ENCODE results near the gene DNAJC11. TPM values are rescaled to one million over a fixed set of nuclear protein-coding genes. Genes with fewer than 3 reads are reported as not detected.
A peak's percentile ranks its signal among the peaks of the same experiment; 100 is the strongest.

Gene DNAJC11
- total RNA-seq, 6 donors from 2014 or later: 35.9 to 44.0 (median 38.2) TPM

DNA sequence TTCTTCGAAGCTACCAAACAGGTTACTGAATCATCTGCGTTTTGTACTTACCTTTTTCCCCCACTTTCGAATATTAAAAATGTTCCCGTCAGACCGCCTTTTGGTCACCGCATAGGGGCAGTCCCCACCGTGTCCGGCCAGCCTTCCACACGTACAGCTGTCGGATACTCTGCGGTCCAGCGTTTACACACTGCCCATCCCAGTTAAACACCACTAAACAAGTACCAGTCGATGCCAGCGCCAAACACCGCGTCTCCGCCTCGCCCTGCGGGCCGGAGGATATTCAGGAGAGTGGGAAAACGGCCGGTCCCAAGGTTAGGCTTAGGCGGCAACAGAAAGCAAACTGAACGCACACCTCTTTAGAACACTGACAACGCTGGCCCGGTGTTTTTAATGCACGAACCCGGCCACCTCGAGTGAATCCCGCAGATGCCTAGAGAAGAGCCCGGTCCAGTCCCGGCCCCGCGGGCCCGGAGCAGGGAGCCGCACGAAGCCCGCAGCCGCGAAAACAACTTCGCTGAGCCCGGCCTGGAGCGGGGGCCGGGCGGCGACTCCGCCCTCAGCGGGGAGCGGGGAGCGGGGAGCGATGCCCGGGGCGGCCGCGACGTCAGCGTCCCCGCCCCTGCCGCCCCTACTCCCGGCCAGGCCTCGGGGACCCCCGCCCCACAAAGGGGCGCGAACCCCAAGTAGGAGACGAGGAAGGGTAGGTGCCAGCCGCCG lies 88.8 kb downstream of the DNAJC11 start:
- ATAC-seq (ENCODE audit: low FRiP score in 2 of 2) (peak; percentile 59 to 79), DNase-seq (peak in 1 of 2 donors; percentile 64)
- Histone ChIP-seq H3K36me3 (peaks cover 0 to 4% (median 0%) of the 10 kb centered on the region in 4 donors), H3K27me3 (no peaks in the 10 kb centered on the region), H3K27ac (peak overlapping the region; percentile 89 to 96 (median 93)), H3K4me3 (peak overlapping the region; percentile 42 to 100 (median 94)), H3K9me3 (no peaks in the 10 kb centered on the region), H3K4me1 (peaks cover 11 to 26% (median 18%) of the 10 kb centered on the region in 4 donors)
- WGBS, 2 donors: 0% methylated on average over 13 to 30 of the region's 67 CpGs
- TF ChIP-seq POLR2AphosphoS5 (IDR thresholded peaks at IDR 0.05) (peak; percentile 17 to 40), EP300 (IDR thresholded peaks at IDR 0.05) (no peak), POLR2A (IDR thresholded peaks at IDR 0.05) (peak in 3 of 4 donors; percentile 37 to 57 (median 54))
- TF ChIP-seq, protein P1, sequence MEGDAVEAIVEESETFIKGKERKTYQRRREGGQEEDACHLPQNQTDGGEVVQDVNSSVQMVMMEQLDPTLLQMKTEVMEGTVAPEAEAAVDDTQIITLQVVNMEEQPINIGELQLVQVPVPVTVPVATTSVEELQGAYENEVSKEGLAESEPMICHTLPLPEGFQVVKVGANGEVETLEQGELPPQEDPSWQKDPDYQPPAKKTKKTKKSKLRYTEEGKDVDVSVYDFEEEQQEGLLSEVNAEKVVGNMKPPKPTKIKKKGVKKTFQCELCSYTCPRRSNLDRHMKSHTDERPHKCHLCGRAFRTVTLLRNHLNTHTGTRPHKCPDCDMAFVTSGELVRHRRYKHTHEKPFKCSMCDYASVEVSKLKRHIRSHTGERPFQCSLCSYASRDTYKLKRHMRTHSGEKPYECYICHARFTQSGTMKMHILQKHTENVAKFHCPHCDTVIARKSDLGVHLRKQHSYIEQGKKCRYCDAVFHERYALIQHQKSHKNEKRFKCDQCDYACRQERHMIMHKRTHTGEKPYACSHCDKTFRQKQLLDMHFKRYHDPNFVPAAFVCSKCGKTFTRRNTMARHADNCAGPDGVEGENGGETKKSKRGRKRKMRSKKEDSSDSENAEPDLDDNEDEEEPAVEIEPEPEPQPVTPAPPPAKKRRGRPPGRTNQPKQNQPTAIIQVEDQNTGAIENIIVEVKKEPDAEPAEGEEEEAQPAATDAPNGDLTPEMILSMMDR (IDR thresholded peaks at IDR 0.05): no peak

DNA sequence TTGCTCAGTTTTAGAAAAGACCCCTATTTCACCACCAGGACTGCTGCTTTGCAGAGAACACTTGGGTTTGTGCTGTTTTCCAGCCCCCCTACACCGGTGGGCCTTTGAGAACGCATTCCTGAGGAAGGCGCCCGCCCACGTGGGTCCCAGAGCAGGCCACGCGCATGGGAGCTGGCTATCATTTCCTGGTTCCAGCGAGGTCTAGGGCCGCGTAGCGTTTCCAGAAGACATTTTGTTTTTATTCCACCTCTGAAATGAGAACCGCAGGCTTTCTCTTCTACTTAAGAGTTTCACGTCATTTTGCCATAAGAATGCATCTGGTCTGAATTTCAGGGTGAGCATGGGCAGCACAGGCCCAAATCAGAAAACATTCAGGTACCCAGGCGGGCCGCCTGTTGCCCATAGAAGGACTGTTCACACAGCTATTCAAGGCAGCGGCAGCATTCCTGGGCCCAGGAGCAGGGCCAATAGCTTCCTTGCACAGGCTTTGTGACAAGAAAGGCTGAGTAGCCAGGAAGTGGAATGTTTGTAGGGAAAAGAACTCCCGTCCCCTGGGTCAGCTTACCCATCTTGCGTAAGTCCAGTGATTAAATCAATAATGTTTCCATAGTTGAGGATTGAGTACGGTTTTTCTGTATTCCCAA lies 97.6 kb downstream of the DNAJC11 start:
- Histone ChIP-seq H3K27ac (peak overlapping the region; percentile 96 to 100 (median 98)), H3K27me3 (no peaks in the 10 kb centered on the region), H3K4me3 (peak overlapping the region in 3 of 4 donors; percentile 72 to 99 (median 79)), H3K9me3 (no peaks in the 10 kb centered on the region), H3K36me3 (peaks cover 0 to 2% (median under 1%) of the 10 kb centered on the region in 4 donors), H3K4me1 (peaks cover 30 to 36% (median 32%) of the 10 kb centered on the region in 4 donors)
- DNase-seq (peak; percentile 82 to 84), ATAC-seq (ENCODE audit: low FRiP score in 2 of 2) (peak; percentile 27 to 52)
- TF ChIP-seq POLR2A (IDR thresholded peaks at IDR 0.05) (peak in 2 of 4 donors; percentile 11 to 44), EP300 (IDR thresholded peaks at IDR 0.05) (no peak), POLR2AphosphoS5 (IDR thresholded peaks at IDR 0.05) (peak; percentile 7 to 51)
- TF ChIP-seq, protein P1 (IDR thresholded peaks at IDR 0.05): peak in 3 of 6 experiments; percentile 16 to 40 (median 26)
- 22 to 28% methylated on average over 19 of the region's 19 CpGs for WGBS, 2 donors

DNA sequence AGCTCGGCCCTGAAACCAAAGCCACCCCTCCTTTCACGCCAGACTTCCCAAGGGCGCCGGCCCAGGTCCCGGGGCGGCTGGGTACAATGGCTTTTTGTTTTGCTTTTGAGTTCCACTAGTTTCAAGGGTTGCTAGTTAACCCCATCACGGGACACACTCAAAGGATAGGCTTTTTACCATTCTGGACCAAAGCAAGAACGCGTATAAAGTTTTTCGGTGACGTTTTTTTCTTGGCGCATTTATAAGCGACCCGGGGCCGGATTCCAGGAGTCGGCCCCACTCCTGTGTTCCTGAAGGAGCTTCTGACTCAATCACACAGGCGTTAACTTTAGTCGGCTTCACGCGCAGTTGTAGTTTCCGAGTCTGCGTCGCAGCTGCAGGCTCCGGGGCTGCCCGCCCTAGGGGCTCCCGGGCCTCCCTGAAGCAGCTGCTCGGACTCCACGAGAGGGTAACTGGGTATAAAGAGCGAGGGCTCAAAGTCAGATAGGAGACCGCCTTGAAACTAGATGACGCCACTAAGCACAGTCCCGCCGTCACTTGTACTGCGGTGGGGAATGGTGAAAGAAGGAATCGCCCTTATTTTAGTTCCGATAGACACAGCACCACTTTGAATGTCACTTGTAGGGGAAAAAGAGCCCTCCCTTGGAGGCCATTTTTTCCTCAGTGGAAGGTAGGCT lies 98.2 kb downstream of the DNAJC11 start:
- DNase-seq: peak; percentile 65 to 87

DNA sequence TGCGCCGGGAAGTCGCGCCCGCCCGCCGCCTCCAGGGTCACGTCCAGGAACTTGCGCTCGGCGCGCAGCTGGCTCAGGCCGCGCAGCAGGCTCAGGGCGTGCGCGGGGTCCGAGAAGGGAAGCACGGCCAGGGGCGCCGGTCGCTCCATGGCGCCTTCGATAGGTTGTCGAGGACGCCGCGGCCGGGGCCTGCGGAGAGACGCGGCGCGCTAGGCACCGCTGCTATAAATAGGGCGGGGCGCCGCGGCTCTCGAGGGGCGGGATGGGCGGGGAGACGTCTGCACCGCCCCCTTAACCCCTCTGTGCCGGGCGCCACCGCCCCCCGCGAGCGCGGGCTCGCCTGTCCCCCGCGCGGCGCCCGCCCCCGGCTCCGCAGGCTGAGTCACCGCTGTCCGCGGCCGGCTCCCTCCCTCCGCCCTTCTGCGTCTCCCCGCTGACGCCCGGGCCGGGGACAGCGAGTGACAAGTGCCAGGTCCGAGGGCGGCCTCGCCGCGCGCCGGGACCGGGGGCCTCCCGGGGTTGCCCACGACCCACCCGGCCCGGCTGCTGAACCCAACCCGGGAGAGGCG lies 98.9 kb downstream of the DNAJC11 start, which contains the start of gene KLHL21:
KLHL21 (minus strand) TSS at position 201 of the 569 bp plus-strand sequence; CDS start at position 149, 52 bp downstream.
- peak; percentile 81 to 94 for TF ChIP-seq POLR2AphosphoS5 (IDR thresholded peaks at IDR 0.05)
- TF ChIP-seq EP300 (IDR thresholded peaks at IDR 0.05): no peak
- TF ChIP-seq POLR2A (IDR thresholded peaks at IDR 0.05): peak in 3 of 4 donors; percentile 71 to 96 (median 87)
- TF ChIP-seq, protein P1 (IDR thresholded peaks at IDR 0.05): peak in 1 of 6 experiments; percentile 36
- Histone ChIP-seq H3K4me3 (peak within 1 kb of the TSS; percentile 72 to 99 (median 78)), H3K27ac (peak within 1 kb of the TSS; percentile 96 to 100 (median 98)), H3K9me3 (no peaks in the 10 kb centered on the region), H3K36me3 (peaks cover 3 to 15% (median 9%) of the 10 kb centered on the region in 4 donors), H3K4me1 (peaks cover 38 to 47% (median 40%) of the 10 kb centered on the region in 4 donors), H3K27me3 (no peaks in the 10 kb centered on the region)
- 1% methylated on average over 16 of the region's 84 CpGs; no CpG with 5 or more reads in 1 of the 2 donors for WGBS, 2 donors
- peak; percentile 94 to 98 for DNase-seq
- peak; percentile 88 to 91 for ATAC-seq (ENCODE audit: low FRiP score in 2 of 2)

More for the DNA sequence above, 98.2 kb downstream of the DNAJC11 start:
- TF ChIP-seq POLR2A (IDR thresholded peaks at IDR 0.05) (peak in 2 of 4 donors; percentile 14 to 86), EP300 (IDR thresholded peaks at IDR 0.05) (no peak), POLR2AphosphoS5 (IDR thresholded peaks at IDR 0.05) (peak in 1 of 2 donors; percentile 4)
- TF ChIP-seq, protein P1 (IDR thresholded peaks at IDR 0.05): no peak
- Histone ChIP-seq H3K4me1 (peaks cover 35 to 42% (median 37%) of the 10 kb centered on the region in 4 donors), H3K36me3 (peaks cover 0 to 9% (median 5%) of the 10 kb centered on the region in 4 donors), H3K27me3 (no peaks in the 10 kb centered on the region), H3K9me3 (no peaks in the 10 kb centered on the region), H3K27ac (peak overlapping the region; percentile 96 to 100 (median 98)), H3K4me3 (peak overlapping the region; percentile 38 to 99 (median 76))
- 1% methylated on average over 23 to 36 of the region's 36 CpGs for WGBS, 2 donors
- ATAC-seq (ENCODE audit: low FRiP score in 2 of 2): peak; percentile 52 to 65
